Measurements from ENCODE around the gene EN2. TPM values are rescaled to one million over a fixed set of nuclear protein-coding genes. Genes with fewer than 3 reads are reported as not detected.

The EN2 gene
- total RNA-seq, 1 donor from 2014 or later = not detected

- ATAC-seq = no peak
These were observed 52.0 kb downstream of the EN2 start for GRCh38 chr7:155509725-155510551.

- ATAC-seq = no peak
These were observed 53.2 kb downstream of the EN2 start for GRCh38 chr7:155510975-155511701.

GRCh38 chr7:155511702-155511996 lies 53.7 kb downstream of the EN2 start:
- no peak for ATAC-seq

- ATAC-seq = no peak
These were observed 54.4 kb downstream of the EN2 start for GRCh38 chr7:155512246-155512887.

- ATAC-seq = no peak
These were observed 55.8 kb downstream of the EN2 start for GRCh38 chr7:155513543-155514285.

GRCh38 chr7:155514296-155514695 lies 56.4 kb downstream of the EN2 start:
- no peak for ATAC-seq

Other genes with a start within 250 kb of the EN2 start
- 53.5 TPM for gene INSIG1, start 160.3 kb upstream of the EN2 start, total RNA-seq
- not detected for gene CNPY1, start 88.4 kb downstream of the EN2 start, total RNA-seq
- 29.8 TPM for gene RBM33, start 186.5 kb downstream of the EN2 start, total RNA-seq

Data from esophagus mucosa (tissue), 1 donor.